B cell (primary cell): Measurements from ENCODE around the gene TTC39B. TPM values are rescaled to one million over a fixed set of nuclear protein-coding genes. Genes with fewer than 3 reads are reported as not detected.

Experiments used
- ATAC-seq: fragments of 200-7000 bp; cut with Tn5 transposase; one replicate; pipeline ENCODE4 v1.10.0; 2021; ENCODE audit warnings: low read depth, mild to moderate bottlenecking, moderate number of reproducible peaks, moderate library complexity
- CTCF ChIA-PET: fragments of 350-600 bp; sonication (Branson Sonifier 250); formaldehyde crosslinking; loops from one replicate; lab custom pipeline; 2021; ENCODE audit warnings: antibody characterized with exemption, inconsistent platforms; lab: Charles Lee
- POLR2A ChIA-PET: fragments of 350-600 bp; sonication (Branson Sonifier 250); formaldehyde crosslinking; loops from one replicate; lab custom pipeline; 2021; ENCODE audit warnings: antibody characterized with exemption; lab: Charles Lee
- DNase-seq: peaks from one replicate; pipeline ENCODE4 v3.0.0; 2013
- H2AFZ ChIP-seq: 2 replicates; pipeline ENCODE4 v1.6.1; 2012; ENCODE audit warnings: mild to moderate bottlenecking, low read depth, low read length; ENCODE audit not compliant: insufficient read depth, poor library complexity, severe bottlenecking
- H3K27ac ChIP-seq, 2 donors: 1 replicate in 1 of 2; 2 replicates in 1 of 2; pipeline ENCODE4 v1.5.1; 2012 to 2013; ENCODE audit warnings: low read length in 2 of 2, mild to moderate bottlenecking in 2 of 2, moderate library complexity in 1 of 2
- H3K27me3 ChIP-seq, 4 experiments: fragments of 200-600 bp in 1 of 4; sonication (generic) in 1 of 4; replicated peaks in 1 of 4; 1 replicate in 2 of 4; 2 replicates in 2 of 4; pipeline versions ENCODE4 v1.6.1 to v1.7.0; 2013 to 2016; ENCODE audit warnings: low read length in 3 of 4, mild to moderate bottlenecking in 2 of 4, mixed read lengths in 1 of 4, moderate library complexity in 1 of 4; ENCODE audit not compliant: insufficient read depth in 4 of 4, control insufficient read depth in 3 of 4; ENCODE audit errors: control extremely low read depth in 1 of 4
- H3K36me3 ChIP-seq, 2 experiments: replicated peaks in 1 of 2; 1 replicate in 1 of 2; 2 replicates in 1 of 2; pipeline versions ENCODE4 v1.6.1 to v1.7.1; 2013; ENCODE audit warnings: low read length in 1 of 2; ENCODE audit not compliant: insufficient read depth in 2 of 2, control insufficient read depth in 1 of 2; ENCODE audit errors: control extremely low read depth in 1 of 2, extremely low read depth in 1 of 2
- H3K4me1 ChIP-seq, 2 donors: fragments of 200-600 bp in 1 of 2; sonication (generic) in 1 of 2; 1 replicate in 1 of 2; 2 replicates in 1 of 2; pipeline versions ENCODE4 v1.5.1 to v1.6.1; 2013 to 2017; ENCODE audit warnings: low read length in 2 of 2; ENCODE audit not compliant: control insufficient read depth in 2 of 2, insufficient read depth in 2 of 2
- H3K4me2 ChIP-seq: replicated peaks from 2 replicates; pipeline ENCODE3; 2012; ENCODE audit warnings: mild to moderate bottlenecking, low read depth, low read length; ENCODE audit not compliant: poor library complexity, severe bottlenecking
- H3K4me3 ChIP-seq, 5 experiments: fragments of 200-600 bp in 1 of 5; sonication (generic) in 1 of 5; 1 replicate in 3 of 5; 2 replicates in 2 of 5; pipeline versions ENCODE4 v1.5.1 to v1.7.0; 2011 to 2016; ENCODE audit warnings: low read length in 4 of 5, mild to moderate bottlenecking in 4 of 5, low read depth in 2 of 5, control low read depth in 1 of 5, moderate library complexity in 1 of 5; ENCODE audit not compliant: insufficient read depth in 1 of 5; ENCODE audit errors: control extremely low read depth in 1 of 5, extremely low read depth in 1 of 5
- H3K79me2 ChIP-seq: fragments of 200-600 bp; sonication (generic); one replicate; pipeline ENCODE4 v1.6.0; 2016; ENCODE audit warnings: low read length; ENCODE audit not compliant: control insufficient read depth, insufficient read depth
- H3K9ac ChIP-seq: fragments of 200-600 bp; sonication (generic); 2 replicates; pipeline ENCODE4 v1.6.1; 2017; ENCODE audit warnings: mild to moderate bottlenecking, low read length, moderate library complexity
- H3K9me3 ChIP-seq, 3 donors: one replicate each; pipeline versions ENCODE4 v1.6.1 to v1.7.1; 2013; ENCODE audit warnings: low read length in 2 of 3; ENCODE audit not compliant: control insufficient read depth in 2 of 3, insufficient read depth in 1 of 3; ENCODE audit errors: control extremely low read depth in 1 of 3
- H4K20me1 ChIP-seq: 2 replicates; pipeline ENCODE4 v1.6.0; 2012; ENCODE audit warnings: mild to moderate bottlenecking, low read length; ENCODE audit not compliant: insufficient read depth, control insufficient read depth, poor library complexity, severe bottlenecking
- H3K27ac Mint-ChIP-seq: one replicate; pipeline ENCODE4 v1.8.0; 2021; ENCODE audit warnings: mixed read lengths
- H3K27me3 Mint-ChIP-seq: one replicate; pipeline ENCODE4 v1.8.0; 2021; ENCODE audit warnings: mixed read lengths
- H3K4me1 Mint-ChIP-seq: one replicate; pipeline ENCODE4 v1.8.0; 2021; ENCODE audit warnings: mixed read lengths
- H3K4me3 Mint-ChIP-seq: one replicate; pipeline ENCODE4 v1.8.0; 2021; ENCODE audit warnings: mixed read lengths
- H3K9me3 Mint-ChIP-seq: one replicate; pipeline ENCODE4 v1.8.0; 2022; ENCODE audit warnings: mixed read lengths; ENCODE audit not compliant: insufficient read depth
- CTCF ChIP-seq: fragments of 200-600 bp; IDR thresholded peaks from one replicate; pipeline ENCODE4 v1.8.0; 2022; ENCODE audit warnings: antibody characterized with exemption, mild to moderate bottlenecking
- EZH2 ChIP-seq: IDR thresholded peaks from 2 replicates; pipeline ENCODE4 v1.6.1; 2012; ENCODE audit warnings: borderline replicate concordance, low read depth, mild to moderate bottlenecking, moderate library complexity, low read length; ENCODE audit not compliant: insufficient read depth, poor library complexity, severe bottlenecking
- WGBS: methylation state at CpG from one replicate; pipeline ENCODE4 v1.1.5; 2013; ENCODE audit warnings: missing lambda C conversion rate; ENCODE audit not compliant: insufficient coverage; 5-methylcytosine and 5-hydroxymethylcytosine counted together
- intact Hi-C: fragments of 100-400 bp; cut with micrococcal nuclease; formaldehyde crosslinking; loops from one replicate; pipeline ENCODE4 v1.10.0; 2022
- polyA plus RNA-seq: library from polyadenylated mRNA; depleted of rRNA; stranded (reverse); fragments of >200 nt; gene quantifications from 2 replicates; pipeline ENCODE4 v1.2.3, GENCODE V29; 2012
- total RNA-seq, 2 donors: library from RNA; stranded (reverse); fragments of 120-200 nt in 1 of 2; gene quantifications; 1 replicate in 1 of 2; 2 replicates in 1 of 2; pipeline versions ENCODE4 v1.2.3 to v1.2.4, GENCODE V29; 2013 to 2022

The TTC39B gene
- total and polyA plus RNA-seq, 2 donors (not counting 1 experiment from before 2014, with no cell fraction given), result 2.0 to 3.6 TPM

- no peaks in the 10 kb centered on the region for H3K36me3 ChIP-seq
- no peak overlapping the region for H2AFZ ChIP-seq
- intact Hi-C loops, result no loop called here
- Mint-ChIP-seq H3K4me1 (peaks cover 12% of the 10 kb centered on the region), H3K27me3 (no peaks in the 10 kb centered on the region), H3K27ac (no peak overlapping the region), H3K9me3 (no peaks in the 10 kb centered on the region), H3K4me3 (no peak overlapping the region)
- no peak overlapping the region for H3K27ac ChIP-seq
- H3K9ac ChIP-seq, result no peak overlapping the region
- no peaks in the 10 kb centered on the region for H4K20me1 ChIP-seq
- DNase-seq (no peak), ATAC-seq (no peak)
- ChIA-PET POLR2A (no interaction called here), CTCF (no interaction called here)
- no peak overlapping the region for H3K4me3 ChIP-seq
- H3K4me2 ChIP-seq, result no peak overlapping the region
- no peaks in the 10 kb centered on the region for H3K27me3 ChIP-seq
- peaks cover 5% of the 10 kb centered on the region for H3K79me2 ChIP-seq
- peaks cover 0 to 12% of the 10 kb centered on the region in 2 donors for H3K4me1 ChIP-seq
- H3K9me3 ChIP-seq, result no peaks in the 10 kb centered on the region
- WGBS, result 86% methylated on average over 4 of the region's 4 CpGs
- TF ChIP-seq EZH2 (no peak), CTCF (no peak)
These were observed 63.0 kb downstream of the TTC39B start for GRCh38 chr9:15244001-15244441.

- H3K27me3 Mint-ChIP-seq, result no peaks in the 10 kb centered on the region
- peaks cover 14% of the 10 kb centered on the region for H3K79me2 ChIP-seq
- peaks cover 0 to 12% of the 10 kb centered on the region in 2 donors for H3K4me1 ChIP-seq
- no peak overlapping the region for H3K27ac Mint-ChIP-seq
- peaks cover 12% of the 10 kb centered on the region for H3K4me1 Mint-ChIP-seq
- H3K4me2 ChIP-seq, result no peak overlapping the region
- no peak overlapping the region for H3K27ac ChIP-seq
- H4K20me1 ChIP-seq, result no peaks in the 10 kb centered on the region
- no peak for DNase-seq
- no peak overlapping the region for H3K9ac ChIP-seq
- ChIA-PET POLR2A (no interaction called here), CTCF (no interaction called here)
- no peaks in the 10 kb centered on the region for H3K27me3 ChIP-seq
- H3K9me3 ChIP-seq, result peaks cover 0 to 6% (median under 1%) of the 10 kb centered on the region in 3 donors
- peaks cover 6% of the 10 kb centered on the region for H3K9me3 Mint-ChIP-seq
- intact Hi-C loops, result no loop called here
- H2AFZ ChIP-seq, result no peak overlapping the region
- H3K4me3 Mint-ChIP-seq, result no peak overlapping the region
- no CpG with 5 or more reads among the region's 1 CpG for WGBS
- ATAC-seq, result no peak
- no peak for TF ChIP-seq CTCF
- no peak for TF ChIP-seq EZH2
- H3K36me3 ChIP-seq, result no peaks in the 10 kb centered on the region
- no peak overlapping the region for H3K4me3 ChIP-seq
These were observed 63.9 kb downstream of the TTC39B start for GRCh38 chr9:15243081-15243480.
